HG03175 (cell line): ENCODE results near the gene UFD1.

Experiments used
- ATAC-seq: cut with Tn5 transposase; IDR thresholded peaks from one replicate; pipeline ENCODE4 v1.9.1; 2021; ENCODE audit warnings: mild to moderate bottlenecking, moderate library complexity; ENCODE audit not compliant: unreplicated experiment

UFD1 gene

GRCh38 chr22:19516378-19517170 lies 37.6 kb upstream of the UFD1 start:
- ATAC-seq = no peak

GRCh38 chr22:19515654-19516377 lies 36.8 kb upstream of the UFD1 start:
- ATAC-seq = no peak

- ATAC-seq = no peak
Measured at GRCh38 chr22:19514831-19515565, 36.0 kb upstream of the UFD1 start.

- no peak for ATAC-seq
Measured at GRCh38 chr22:19513823-19514222, 34.8 kb upstream of the UFD1 start.

- no peak for ATAC-seq
Measured at GRCh38 chr22:19510919-19511341, 31.9 kb upstream of the UFD1 start.

DNA sequence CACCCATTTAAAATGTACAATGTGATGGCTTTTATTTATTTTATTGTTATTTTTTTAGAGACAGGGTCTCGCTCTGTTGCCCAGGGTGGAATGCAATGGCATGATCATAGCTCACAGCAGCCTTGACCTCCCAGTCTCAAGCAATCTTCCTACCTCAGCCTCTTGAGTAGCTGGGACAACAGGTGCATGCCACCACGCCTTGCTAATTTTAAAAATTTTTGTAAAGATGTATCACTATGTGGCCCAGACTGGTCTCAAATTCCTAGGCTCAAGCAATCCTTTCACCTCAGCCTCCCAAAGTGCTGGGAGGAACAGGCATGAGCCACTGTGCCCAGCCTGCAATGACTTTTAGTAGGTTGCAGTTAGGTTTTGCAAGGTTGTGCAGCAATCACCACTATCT lies 30.9 kb upstream of the UFD1 start:
- ATAC-seq = no peak

GRCh38 chr22:19509191-19509590 lies 30.2 kb upstream of the UFD1 start:
- ATAC-seq = no peak

DNA sequence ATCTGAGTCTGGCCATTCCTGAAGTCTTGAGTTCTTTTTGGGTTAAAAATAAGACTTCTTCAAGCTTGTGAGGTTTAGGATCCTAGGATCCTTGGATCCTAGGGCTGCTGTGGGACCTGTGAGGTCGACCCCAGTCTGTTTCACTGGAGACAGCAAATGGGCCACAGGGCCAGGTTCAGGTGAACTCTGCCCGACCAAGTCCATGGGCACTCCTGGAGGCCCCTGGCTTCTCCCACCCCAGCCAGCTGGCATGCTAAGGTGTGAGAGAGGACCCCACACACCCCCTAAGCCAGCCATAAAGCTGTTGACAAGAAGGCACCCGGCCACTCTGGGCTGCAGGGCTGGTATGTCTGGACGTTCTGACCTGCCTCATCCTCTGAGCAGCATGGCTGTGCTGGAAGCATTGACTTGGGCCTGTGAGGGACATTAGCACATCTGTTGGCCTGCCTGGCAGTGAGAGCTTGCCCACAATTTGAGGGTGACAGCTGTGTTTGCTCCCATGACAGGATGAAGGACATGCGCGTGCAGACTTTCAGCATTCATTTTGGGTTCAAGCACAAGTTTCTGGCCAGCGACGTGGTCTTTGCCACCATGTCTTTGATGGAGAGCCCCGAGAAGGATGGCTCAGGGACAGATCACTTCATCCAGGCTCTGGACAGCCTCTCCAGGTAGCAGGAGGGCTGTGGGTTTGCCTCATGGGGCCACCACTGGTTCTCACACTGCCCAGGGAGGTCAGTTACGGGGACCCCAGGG lies 29.2 kb upstream of the UFD1 start:
- no peak for ATAC-seq

DNA sequence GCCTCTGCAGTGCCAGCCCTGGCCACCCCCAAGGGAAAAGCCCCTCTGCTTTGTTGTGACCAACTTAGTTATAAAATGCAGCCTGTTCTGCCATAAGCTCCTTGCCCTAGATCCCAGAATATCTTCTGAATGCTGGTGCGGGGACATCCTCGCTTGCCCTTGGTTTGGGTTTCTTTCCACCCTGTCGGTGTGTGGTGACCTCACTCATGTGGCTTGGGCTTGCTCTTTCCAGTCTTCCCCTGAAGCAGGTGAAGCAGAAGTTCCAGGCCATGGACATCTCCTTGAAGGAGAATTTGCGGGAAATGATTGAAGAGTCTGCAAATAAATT lies 28.5 kb upstream of the UFD1 start:
- ATAC-seq = no peak

GRCh38 chr22:19506212-19506611 lies 27.2 kb upstream of the UFD1 start:
- ATAC-seq = no peak

- no peak for ATAC-seq
Measured at GRCh38 chr22:19505735-19506126, 26.7 kb upstream of the UFD1 start.

DNA sequence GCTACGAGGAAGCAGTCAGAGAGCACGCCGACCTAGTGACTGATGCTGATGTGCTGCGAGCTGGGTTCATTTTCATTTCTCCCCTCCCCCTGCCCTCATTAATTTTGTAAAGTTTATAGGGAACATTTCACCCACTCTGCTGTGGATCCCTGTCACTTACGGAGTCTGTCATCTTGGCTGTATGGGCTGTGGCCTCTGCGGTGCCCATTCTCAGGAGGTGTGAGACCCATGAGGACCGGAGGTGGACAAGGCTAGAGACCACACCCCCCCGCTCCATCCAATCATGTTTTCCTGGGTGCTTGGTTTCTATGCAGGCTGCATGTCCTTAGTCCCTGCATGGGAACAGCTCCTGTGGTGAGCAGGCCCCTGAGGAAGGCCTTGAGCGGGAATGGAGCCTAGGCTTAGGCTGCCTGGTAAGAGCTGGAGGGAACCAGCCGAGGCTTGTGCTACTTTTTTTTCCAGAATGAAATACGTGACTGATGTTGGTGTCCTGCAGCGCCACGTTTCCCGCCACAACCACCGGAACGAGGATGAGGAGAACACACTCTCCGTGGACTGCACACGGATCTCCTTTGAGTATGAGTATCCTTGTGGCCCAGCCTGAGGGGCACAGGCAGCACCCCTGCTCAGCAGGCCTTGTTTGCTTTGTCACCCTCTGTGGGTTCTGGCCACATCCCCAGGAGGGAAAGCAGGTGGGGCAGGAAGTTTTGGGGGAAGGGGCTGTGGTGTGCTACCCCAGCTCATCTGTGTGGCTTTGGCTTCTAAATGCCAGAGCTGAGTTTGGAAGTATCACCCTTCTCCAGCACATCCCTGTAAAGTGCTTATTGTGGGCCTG lies 26.1 kb upstream of the UFD1 start:
- ATAC-seq = no peak

DNA sequence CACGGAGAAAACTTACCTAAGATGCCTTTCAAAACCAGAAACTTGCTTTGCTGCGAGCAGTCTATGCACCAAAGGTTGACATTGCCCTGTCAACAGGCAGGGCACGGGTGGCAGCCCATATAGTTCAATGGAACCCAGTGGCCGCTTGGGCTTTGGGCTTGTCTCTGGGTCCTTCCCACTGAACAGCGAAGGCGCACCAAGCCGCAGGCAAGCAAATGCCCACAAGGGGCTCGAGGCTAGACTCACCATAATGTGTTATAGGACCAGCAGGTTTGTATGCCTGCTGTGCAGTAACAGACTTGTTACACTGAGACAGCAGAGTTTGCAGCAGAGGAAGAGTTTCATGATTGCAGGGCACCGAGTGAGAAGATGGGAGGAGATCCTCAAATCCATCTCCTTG lies 24.9 kb upstream of the UFD1 start:
- no peak for ATAC-seq

- ATAC-seq = no peak
Measured at GRCh38 chr22:19503367-19503766, 24.4 kb upstream of the UFD1 start.

- ATAC-seq = no peak
Measured at GRCh38 chr22:19501897-19502447, 23.0 kb upstream of the UFD1 start.

- no peak for ATAC-seq
Measured at GRCh38 chr22:19499880-19500242, 20.9 kb upstream of the UFD1 start.

GRCh38 chr22:19499236-19499879 lies 20.4 kb upstream of the UFD1 start:
- ATAC-seq = no peak

DNA sequence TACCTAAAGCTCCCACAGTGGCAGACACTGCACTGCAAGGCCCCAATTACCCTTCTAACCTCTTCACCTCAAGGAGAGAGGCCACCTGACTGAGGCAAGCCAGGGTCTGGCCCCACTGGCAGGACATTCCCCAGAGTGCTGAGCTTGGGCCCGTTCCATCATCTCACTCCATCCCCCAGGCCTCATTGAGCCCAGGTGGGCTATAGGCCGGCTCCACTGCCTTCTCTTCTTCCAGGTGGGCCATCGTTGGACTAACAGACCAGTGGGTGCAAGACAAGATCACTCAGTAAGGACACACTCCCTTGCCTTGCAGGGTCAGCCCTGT lies 19.8 kb upstream of the UFD1 start:
- ATAC-seq = no peak

DNA sequence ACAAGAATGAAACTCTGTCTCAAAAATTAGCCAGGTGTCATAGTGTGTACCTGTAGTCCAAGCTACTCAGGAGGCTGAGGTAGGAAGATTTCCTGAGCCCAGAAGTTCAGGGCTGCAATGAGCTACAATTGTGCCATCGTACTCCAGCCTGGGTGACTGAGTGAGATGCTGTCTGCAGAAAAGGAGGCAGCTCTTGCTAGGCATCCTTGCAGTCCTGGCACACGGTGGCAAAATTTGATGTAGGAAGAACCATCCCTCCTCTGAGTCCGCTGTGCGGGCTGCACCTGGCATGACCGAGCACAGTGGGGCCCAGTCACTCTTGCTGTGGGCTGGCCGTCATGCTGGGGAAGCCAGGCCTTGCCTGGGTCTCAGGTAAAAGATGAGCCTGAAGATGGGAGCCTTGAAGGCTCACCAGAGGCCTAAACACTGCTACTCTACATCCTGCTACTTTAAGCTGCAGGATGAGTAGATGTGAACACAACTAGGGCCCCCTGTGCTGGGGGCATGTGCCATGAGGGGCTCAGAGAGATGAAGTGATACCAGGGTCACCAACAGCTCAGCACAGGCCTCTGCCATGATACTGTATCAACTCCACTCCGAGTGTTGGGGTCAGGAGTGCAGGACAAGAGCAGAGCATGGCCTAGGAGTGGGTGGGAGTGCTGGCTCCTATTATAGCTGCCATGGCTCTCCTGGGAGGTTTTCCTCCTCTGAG lies 19.3 kb upstream of the UFD1 start:
- ATAC-seq = no peak
